COLO829 (cell line): ENCODE results near the gene CRELD2.

Source experiments
- DNase-seq: peaks from one replicate; pipeline ENCODE4 v3.0.0; 2012; ENCODE audit warnings: low spot score

Gene CRELD2

DNA sequence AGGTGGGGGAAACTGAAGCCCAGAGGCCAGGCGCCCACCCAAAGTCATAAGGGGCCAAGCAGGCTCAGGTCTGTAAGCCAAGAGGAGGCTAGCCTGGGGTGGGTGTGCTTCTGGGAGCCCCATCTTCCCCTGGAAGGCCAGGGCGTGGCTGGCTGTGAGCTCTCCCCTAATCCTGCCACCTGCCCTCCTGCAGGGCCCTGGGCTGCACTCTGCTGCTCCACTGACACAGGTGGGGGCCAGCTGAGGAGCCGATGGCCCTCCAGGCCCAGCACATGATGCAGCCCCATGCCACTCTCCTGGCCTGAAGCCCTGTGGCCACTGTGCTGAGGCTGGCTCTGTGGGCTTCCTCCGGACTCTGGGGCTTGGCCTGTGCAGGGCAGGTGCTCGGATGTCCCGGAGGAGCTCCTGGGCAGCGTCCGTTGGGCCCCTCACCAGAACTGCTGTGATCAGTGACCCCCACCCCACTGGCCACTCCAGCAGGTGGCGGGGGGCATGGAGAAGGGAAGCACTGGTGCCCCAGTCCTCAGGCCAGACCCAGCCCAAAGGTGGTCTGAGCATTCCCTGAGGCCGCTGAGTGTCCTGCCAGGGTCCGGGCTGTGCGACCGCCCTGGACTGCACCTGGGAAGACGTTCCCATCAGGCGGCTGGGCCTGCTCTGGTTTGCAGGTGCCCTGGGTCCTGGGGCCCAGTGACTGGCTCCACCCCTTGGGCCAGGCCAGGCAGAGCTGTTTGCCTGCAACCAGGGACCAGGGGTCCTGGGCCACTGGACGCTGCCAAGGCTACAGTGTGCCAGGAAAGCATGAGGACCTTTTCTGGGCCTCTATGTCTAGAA lies 50.6 kb downstream of the CRELD2 start:
- no peak for DNase-seq

DNA sequence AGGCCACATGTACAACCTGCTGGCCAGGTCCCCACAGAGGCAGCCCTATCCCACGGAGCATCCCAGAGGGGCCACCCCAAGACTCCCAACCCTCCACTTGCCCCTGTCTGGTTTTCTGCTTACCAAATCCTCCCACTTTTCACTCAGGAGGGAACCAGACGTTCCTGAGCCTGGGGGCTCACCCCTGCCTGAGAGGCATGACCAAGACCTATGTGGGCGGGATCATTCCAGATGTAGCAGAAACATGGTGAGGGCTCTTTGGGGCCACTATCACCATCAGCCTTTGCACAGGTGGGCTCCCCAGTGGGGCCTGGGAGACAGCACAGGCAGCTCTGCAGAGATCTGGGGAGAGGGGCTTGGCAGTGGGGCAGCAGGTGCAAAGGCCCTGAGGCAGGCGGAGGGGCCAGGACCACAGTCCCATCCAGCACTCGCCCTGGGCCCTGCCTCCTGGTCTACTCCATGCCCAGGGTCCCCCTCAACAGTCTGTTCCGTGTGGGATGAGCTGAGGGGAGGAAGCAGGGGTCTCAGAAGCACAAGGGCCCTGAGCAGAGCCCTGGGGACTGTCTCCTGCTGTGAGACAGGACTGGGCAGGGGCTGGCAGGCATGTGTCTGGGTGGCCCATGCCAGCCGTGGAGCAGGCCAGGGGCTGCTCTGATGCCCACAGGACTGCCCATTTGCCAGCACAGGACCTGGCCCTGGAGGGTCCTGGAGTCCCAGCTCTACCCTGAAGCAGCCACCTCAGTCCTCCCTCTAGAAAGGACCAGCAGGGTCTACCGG lies 51.5 kb downstream of the CRELD2 start:
- DNase-seq, result no peak

DNA sequence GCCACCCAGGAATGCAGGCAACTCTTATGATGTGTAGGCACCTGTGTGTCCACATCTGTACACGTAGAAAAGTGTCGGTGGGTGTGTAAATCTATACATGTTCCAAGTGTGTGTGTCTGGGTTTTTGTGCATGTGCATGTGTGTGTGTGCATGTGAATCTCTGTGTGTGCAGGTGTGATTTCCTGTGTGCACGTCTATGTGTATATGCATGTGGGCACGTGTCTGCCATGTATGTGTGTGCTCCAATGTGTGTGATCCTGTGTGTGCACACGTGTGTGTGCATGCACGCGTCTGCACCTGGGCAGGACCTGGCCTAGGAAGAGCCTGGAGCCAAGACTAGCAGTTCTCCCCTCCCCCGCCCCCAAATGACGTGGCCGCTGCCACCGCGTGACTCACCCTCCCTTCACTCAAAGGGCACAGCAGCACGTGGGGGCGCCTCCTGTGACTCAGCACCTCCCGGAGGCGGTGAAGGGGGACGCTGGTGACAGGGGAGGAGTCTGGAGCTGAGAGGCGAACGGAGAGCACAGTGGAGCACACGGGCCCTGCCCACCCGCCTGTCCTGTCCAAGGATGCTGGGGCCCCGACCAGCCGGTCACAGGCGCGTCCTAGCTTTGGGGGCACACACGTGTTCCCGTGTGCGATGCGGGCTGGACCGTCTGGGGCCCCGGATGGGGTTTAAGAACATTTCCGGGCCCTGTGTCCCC lies 52.2 kb downstream of the CRELD2 start:
- DNase-seq, result peak; percentile 92

DNA sequence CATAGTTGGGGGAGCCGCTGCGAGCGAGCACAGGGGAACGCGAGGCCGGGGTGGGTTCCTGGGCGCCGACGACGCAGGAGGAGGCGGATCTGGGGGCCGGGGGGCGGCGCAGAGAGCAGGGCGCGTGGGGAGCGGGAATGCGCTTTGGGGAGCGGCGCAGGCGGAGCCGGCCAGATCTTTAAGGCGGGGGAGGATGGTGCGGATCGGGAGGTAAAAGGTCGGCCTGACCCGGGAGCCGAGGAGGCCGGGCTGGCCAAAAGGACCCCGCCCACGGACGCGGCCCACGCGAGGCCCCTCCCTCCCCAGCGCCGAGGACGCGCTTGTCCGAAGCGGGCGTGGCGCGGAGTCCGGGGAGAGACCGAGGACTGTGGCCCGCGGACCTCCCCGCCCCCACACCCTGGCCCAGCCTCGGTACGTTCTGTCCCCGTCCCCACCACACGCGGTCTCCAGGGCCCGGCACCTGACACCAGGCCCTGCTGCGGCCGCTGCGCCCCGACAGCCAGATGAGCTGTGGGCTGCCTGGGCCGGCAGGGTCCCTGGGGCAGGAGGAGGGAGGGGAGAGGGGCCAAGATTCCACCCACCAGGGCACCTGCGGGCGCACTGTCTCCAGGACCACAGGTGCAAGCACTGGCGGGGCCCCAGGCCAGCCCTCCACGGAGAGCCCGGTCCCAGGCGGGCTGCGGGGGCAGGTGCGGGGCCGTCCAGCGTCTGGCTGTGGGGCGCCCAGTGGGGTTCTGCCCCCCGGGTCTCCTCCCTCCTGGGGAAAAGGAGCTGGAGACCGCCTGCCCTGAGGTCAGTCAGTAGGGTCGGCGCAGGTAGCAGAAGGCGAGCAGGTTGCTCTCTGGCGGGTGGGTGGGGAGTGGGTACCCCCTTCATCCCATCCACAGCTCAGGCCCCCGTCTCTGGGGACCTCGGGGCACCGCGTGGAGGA lies 53.1 kb downstream of the CRELD2 start:
- peak; percentile 50 for DNase-seq

DNA sequence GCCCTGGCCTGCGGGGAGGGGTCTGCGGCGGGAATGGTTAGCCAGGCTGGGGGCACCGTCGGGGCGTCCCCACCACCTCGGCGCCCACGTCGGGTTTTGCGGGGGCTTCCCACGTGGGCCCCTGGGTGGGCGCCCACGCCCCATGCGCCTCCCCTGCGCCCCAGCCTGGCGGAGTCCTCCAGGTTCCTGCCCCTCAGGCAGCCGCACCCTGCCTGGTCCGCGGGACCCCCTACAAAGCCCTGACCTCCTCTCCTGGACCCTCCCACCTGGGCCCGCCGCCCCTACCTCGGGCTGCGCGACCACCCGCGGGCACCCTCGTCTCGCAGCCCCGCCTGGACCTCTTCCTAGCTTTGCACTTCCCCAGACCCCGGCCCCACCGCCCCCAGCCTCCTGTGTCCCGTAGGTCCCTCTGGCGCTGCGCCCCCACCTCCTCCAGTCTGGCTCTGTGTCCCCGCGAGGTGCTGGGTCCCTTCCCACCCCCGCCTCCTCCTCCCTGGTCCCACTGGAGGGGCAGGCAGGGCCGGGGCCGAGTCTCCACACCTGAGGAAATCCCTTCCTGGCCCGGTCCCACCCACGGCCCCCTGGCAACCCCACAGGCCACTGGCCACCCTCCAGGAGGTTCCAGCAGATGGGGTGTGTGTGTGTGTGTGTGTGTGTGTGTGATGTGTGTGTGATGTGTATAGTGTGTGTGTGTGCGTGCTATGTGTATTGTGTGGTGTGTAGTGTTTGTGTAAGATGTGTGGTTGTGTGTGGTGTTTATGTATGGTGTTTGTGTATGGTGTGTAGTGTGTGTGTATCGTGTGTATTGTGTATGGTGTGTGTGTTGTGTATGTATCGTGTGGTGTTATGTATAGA lies 54.0 kb downstream of the CRELD2 start:
- DNase-seq, result no peak

GRCh38 chr22:49973018-49973961 lies 54.9 kb downstream of the CRELD2 start:
- no peak for DNase-seq

DNA sequence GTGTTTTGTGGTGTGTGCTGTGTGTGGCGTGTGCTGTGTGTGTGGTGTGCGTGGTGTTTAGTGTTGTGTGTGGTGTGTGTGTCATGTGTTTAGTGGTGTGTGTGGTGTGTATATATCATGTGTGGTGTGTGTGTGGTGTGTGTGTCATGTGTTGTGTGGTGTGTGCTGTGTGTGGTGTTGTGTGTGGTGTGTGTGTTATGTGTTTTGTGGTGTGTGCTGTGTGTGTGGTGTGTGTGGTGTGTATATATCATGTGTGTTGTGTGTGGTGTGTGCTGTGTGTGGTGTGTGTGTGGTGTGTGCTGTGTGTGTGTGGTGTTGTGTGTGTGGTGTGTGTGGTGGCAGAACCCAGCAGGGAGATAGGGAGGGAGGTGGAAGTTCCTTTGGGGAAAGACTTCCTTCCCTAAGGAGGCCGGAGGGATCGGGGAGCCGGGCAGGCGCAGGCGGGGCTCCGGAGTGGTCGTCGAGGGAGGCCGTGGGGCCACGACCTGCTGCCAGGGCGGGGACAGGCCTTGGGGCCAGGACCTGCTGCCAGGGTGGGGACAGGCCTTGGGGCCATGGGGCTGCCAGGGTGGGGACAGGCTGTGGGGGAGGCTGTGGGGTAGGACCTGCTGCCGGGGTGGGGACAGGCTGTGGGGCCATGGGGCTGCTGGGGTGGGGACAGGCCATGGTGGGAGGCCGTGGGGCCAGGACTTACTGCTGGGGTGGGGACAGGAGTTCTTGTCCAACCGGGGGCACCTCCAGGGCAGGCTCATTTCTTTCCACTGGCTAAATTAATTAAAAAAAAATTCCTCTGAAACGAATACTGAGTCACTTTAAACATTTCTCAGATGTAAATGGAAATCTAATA lies 57.3 kb downstream of the CRELD2 start:
- DNase-seq, result no peak

- DNase-seq, result no peak
These were observed 58.2 kb downstream of the CRELD2 start for GRCh38 chr22:49976439-49977175.
